A673 (cell line): ENCODE data around the gene IL11.

Experiments used
- CTCF ChIP-seq: fragments of 300-800, 200-600 bp; sonication (generic); conservative IDR thresholded peaks from 2 replicates; pipeline ENCODE4 v1.5.1; 2017; ENCODE audit warnings: low read depth, mild to moderate bottlenecking, antibody characterized with exemption, low read length, moderate library complexity, mixed read lengths
- EZH2 ChIP-seq: fragments of 200-600 bp; sonication (generic); IDR thresholded peaks from 2 replicates; pipeline ENCODE4 v1.6.1; 2017; ENCODE audit warnings: borderline replicate concordance, low read depth, mild to moderate bottlenecking, mixed read lengths, antibody characterized with exemption, low read length; ENCODE audit not compliant: poor library complexity, severe bottlenecking

GRCh38 chr19:55392820-55393761 lies 22.8 kb upstream of the IL11 start:
- TF ChIP-seq CTCF: no peak
- no peak for TF ChIP-seq EZH2
